Measurements from ENCODE around the gene KLK5. TPM values are rescaled to one million over a fixed set of nuclear protein-coding genes. Genes with fewer than 3 reads are reported as not detected.

Gene KLK5
- total RNA-seq, 1 donor from 2014 or later = not detected

Other genes starting within 250 kb of the KLK5 start
- 0.26 and 0.63 TPM in 2 replicates for gene SHANK1, start 233.2 kb downstream of the KLK5 start, total RNA-seq
- gene CLEC11A, start 229.7 kb downstream of the KLK5 start, total RNA-seq = 4.0 and 4.3 TPM in 2 replicates
- not detected in 2 replicates for gene GPR32, start 182.6 kb downstream of the KLK5 start, total RNA-seq
- not detected in 2 replicates for gene ACP4, start 162.6 kb downstream of the KLK5 start, total RNA-seq
- gene KLK1, start 129.3 kb downstream of the KLK5 start, total RNA-seq = not detected in 2 replicates
- gene KLK15, start 119.5 kb downstream of the KLK5 start, total RNA-seq = not detected in 2 replicates
- gene KLK3, start 98.1 kb downstream of the KLK5 start, total RNA-seq = not detected in 2 replicates
- not detected in 2 replicates for gene KLK2, start 79.6 kb downstream of the KLK5 start, total RNA-seq
- not detected in 2 replicates for gene KLK4, start 41.6 kb downstream of the KLK5 start, total RNA-seq
- gene KLK6, start 16.6 kb upstream of the KLK5 start, total RNA-seq = not detected in 2 replicates
- gene KLK7, start 30.9 kb upstream of the KLK5 start, total RNA-seq = not detected in 2 replicates
- gene KLK8, start 48.6 kb upstream of the KLK5 start, total RNA-seq = not detected in 2 replicates
- 0.04 TPM in 1 of 2 replicates, not detected in the other for gene KLK10, start 66.7 kb upstream of the KLK5 start, total RNA-seq
- gene KLK11, start 73.6 kb upstream of the KLK5 start, total RNA-seq = not detected in 2 replicates
- not detected in 2 replicates for gene KLK12, start 82.0 kb upstream of the KLK5 start, total RNA-seq
- not detected in 2 replicates for gene KLK13, start 112.1 kb upstream of the KLK5 start, total RNA-seq
- gene KLK14, start 129.8 kb upstream of the KLK5 start, total RNA-seq = not detected in 2 replicates
- gene CTU1, start 155.4 kb upstream of the KLK5 start, total RNA-seq = 6.6 and 10.2 TPM in 2 replicates
- gene SIGLEC9, start 171.9 kb upstream of the KLK5 start, total RNA-seq = not detected in 2 replicates
- gene SIGLEC7, start 189.3 kb upstream of the KLK5 start, total RNA-seq = not detected in 2 replicates